Measurements from ENCODE around the gene LCE1D.

Gene LCE1D

DNA sequence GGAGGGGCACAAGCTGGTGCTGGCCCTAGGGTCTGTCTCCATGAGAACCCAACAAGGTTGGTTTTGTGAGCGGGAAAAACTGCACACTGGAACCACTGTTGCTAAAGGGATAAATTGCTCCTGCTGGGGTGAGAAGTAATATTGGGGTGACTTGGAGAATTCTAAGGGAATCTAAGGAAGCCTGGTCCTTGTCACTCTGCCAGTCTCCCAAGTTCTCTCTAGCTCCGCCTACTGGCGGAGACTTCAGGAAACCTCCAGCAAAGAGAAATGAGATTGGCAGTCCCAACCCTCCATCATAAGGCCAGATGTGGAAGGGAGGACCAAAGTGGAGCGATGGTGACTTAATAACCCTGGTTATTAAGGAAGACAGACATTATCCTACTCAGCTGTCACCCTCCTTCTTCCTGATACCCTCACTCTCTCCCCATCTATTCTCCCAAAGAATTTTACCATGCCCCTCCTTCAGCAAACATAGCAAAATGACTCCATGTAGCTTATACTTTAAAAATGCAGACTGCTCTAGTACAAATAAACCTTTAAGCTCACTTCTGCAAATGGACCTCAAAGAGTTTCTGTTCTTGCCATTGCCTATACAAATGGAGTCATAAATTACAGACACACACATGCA lies 18.9 kb upstream of the LCE1D start:
- Mint-ChIP-seq H3K36me3 (ENCODE audit: low read depth) (no peaks in the 10 kb centered on the region), H3K4me1 (ENCODE audit: low read depth) (no peaks in the 10 kb centered on the region), H3K9me3 (no peaks in the 10 kb centered on the region), H3K27ac (no peak overlapping the region), H3K4me3 (no peak overlapping the region), H3K27me3 (ENCODE audit: low read depth) (no peaks in the 10 kb centered on the region)
- DNase-seq (ENCODE audit: low spot score) = no peak

GRCh38 chr1:152783095-152783494 lies 13.4 kb upstream of the LCE1D start:
- no peak for DNase-seq (ENCODE audit: low spot score)
- Mint-ChIP-seq H3K27me3 (ENCODE audit: low read depth) (peaks cover 7% of the 10 kb centered on the region), H3K36me3 (ENCODE audit: low read depth) (no peaks in the 10 kb centered on the region), H3K4me3 (no peak overlapping the region), H3K4me1 (ENCODE audit: low read depth) (no peaks in the 10 kb centered on the region), H3K27ac (no peak overlapping the region), H3K9me3 (no peaks in the 10 kb centered on the region)

- H3K4me3 Mint-ChIP-seq = no peak within 1 kb of the TSS
- no peaks in the 10 kb centered on the region for H3K36me3 Mint-ChIP-seq (ENCODE audit: low read depth)
- DNase-seq (ENCODE audit: low spot score) = no peak
- H3K9me3 Mint-ChIP-seq = no peaks in the 10 kb centered on the region
- peaks cover 7% of the 10 kb centered on the region for H3K27me3 Mint-ChIP-seq (ENCODE audit: low read depth)
- H3K4me1 Mint-ChIP-seq (ENCODE audit: low read depth) = no peaks in the 10 kb centered on the region
- H3K27ac Mint-ChIP-seq = no peak within 1 kb of the TSS
Measured at GRCh38 chr1:152786077-152786476, 10.4 kb upstream of the LCE1D start, which contains the start of gene LCE1E. TSS of gene LCE1E (plus strand) at chr1:152786257. CDS start at chr1:152787300, 1,043 bp downstream.

DNA sequence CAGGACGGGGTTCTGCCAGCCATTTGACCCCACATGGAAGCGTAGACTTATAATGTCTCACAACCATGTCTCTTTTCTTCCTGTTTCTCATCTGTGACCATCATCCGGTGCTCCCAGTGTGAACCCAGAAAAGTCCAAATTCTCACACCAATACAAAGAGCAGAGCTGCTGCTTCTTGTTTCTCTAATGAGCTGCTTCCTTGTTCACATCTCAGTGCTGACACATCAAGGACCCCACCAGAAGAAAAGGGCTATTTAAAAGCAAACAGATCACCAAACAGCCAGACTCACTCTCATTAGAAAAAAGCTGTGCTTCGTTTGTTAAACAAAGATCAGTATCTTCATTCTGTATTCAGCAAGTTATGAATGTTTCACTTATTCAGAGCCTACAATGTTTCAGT lies 835 bp upstream of the LCE1D start:
- no peak for DNase-seq (ENCODE audit: low spot score)
- H3K9me3 Mint-ChIP-seq = no peaks in the 10 kb centered on the region
- H3K4me3 Mint-ChIP-seq = no peak overlapping the region
- no peak overlapping the region for H3K27ac Mint-ChIP-seq
- H3K27me3 Mint-ChIP-seq (ENCODE audit: low read depth) = peaks cover 4% of the 10 kb centered on the region
- H3K36me3 Mint-ChIP-seq (ENCODE audit: low read depth) = no peaks in the 10 kb centered on the region
- H3K4me1 Mint-ChIP-seq (ENCODE audit: low read depth) = no peaks in the 10 kb centered on the region

GRCh38 chr1:152801333-152801732 lies 4.8 kb downstream of the LCE1D start:
- Mint-ChIP-seq H3K27me3 (ENCODE audit: low read depth) (peaks cover 10% of the 10 kb centered on the region), H3K4me1 (ENCODE audit: low read depth) (no peaks in the 10 kb centered on the region), H3K36me3 (ENCODE audit: low read depth) (no peaks in the 10 kb centered on the region), H3K27ac (no peak overlapping the region), H3K4me3 (no peak overlapping the region), H3K9me3 (no peaks in the 10 kb centered on the region)
- no peak for DNase-seq (ENCODE audit: low spot score)

- Mint-ChIP-seq H3K9me3 (no peaks in the 10 kb centered on the region), H3K27me3 (ENCODE audit: low read depth) (peaks cover 6% of the 10 kb centered on the region), H3K36me3 (ENCODE audit: low read depth) (no peaks in the 10 kb centered on the region), H3K4me1 (ENCODE audit: low read depth) (no peaks in the 10 kb centered on the region), H3K27ac (no peak within 1 kb of the TSS), H3K4me3 (no peak within 1 kb of the TSS)
- no peak for DNase-seq (ENCODE audit: low spot score)
Measured at GRCh38 chr1:152806576-152806975, 10.1 kb downstream of the LCE1D start, which contains the start of gene LCE1C. TSS of gene LCE1C (minus strand) at chr1:152806651. CDS start at chr1:152805478, 1,173 bp downstream.

GRCh38 chr1:152811050-152811449 lies 14.5 kb downstream of the LCE1D start:
- no peak overlapping the region for H3K4me3 Mint-ChIP-seq
- H3K27me3 Mint-ChIP-seq (ENCODE audit: low read depth) = no peaks in the 10 kb centered on the region
- no peaks in the 10 kb centered on the region for H3K36me3 Mint-ChIP-seq (ENCODE audit: low read depth)
- H3K27ac Mint-ChIP-seq = no peak overlapping the region
- DNase-seq (ENCODE audit: low spot score) = no peak
- H3K9me3 Mint-ChIP-seq = no peaks in the 10 kb centered on the region
- no peaks in the 10 kb centered on the region for H3K4me1 Mint-ChIP-seq (ENCODE audit: low read depth)

DNA sequence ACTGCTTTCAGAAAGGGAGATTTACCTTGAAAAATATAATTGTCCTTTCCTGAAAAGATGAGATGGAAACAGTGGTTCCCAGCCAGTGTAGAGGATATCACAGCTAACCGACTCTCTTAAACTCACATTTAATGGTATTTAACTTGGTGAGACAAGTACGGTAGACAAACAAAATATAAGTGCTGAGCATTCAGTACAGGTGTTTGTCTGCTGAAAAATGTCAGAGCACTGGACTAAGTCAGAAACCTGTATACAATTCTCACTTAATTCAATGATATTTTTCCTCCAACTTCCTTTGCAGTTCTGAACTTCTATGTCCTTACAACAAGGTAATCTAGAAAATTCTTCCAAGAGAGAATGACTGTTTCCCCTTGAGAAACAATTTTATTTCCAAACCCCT lies 15.2 kb downstream of the LCE1D start, which contains the start of gene LCE1B:
Gene LCE1B, plus strand, starts transcription at position 301 of the 400 bp plus-strand sequence. CDS start 476 bp downstream, outside the sequence.
- DNase-seq (ENCODE audit: low spot score) = no peak
- Mint-ChIP-seq H3K36me3 (ENCODE audit: low read depth) (no peaks in the 10 kb centered on the region), H3K4me1 (ENCODE audit: low read depth) (no peaks in the 10 kb centered on the region), H3K9me3 (no peaks in the 10 kb centered on the region), H3K27ac (no peak within 1 kb of the TSS), H3K27me3 (ENCODE audit: low read depth) (no peaks in the 10 kb centered on the region), H3K4me3 (no peak within 1 kb of the TSS)

DNA sequence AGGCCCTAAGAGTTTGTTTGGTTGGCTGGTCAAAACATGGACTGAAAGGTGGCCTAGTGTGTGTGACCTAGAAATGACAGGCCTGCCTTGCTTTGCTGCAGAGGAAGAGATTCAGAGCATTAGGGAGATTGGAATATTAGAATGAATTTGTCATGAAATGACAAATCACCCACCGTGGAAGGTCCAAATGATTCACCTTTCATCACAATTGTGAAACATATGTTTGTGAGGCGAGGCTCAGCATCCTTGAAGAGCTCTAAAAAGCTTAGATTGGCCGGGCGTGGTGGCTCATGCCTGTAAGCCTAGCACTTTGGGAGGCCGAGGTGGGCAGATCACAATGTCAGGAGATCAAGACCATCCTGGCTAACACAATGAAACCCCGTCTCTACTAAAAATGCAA lies 20.8 kb downstream of the LCE1D start:
- Mint-ChIP-seq H3K27me3 (ENCODE audit: low read depth) (no peaks in the 10 kb centered on the region), H3K9me3 (no peaks in the 10 kb centered on the region), H3K4me1 (ENCODE audit: low read depth) (no peaks in the 10 kb centered on the region), H3K36me3 (ENCODE audit: low read depth) (no peaks in the 10 kb centered on the region), H3K4me3 (no peak overlapping the region), H3K27ac (no peak overlapping the region)
- DNase-seq (ENCODE audit: low spot score) = no peak

- no peaks in the 10 kb centered on the region for H3K9me3 Mint-ChIP-seq
- no peak overlapping the region for H3K4me3 Mint-ChIP-seq
- no peaks in the 10 kb centered on the region for H3K36me3 Mint-ChIP-seq (ENCODE audit: low read depth)
Measured at GRCh38 chr1:152823294-152823693, 26.8 kb downstream of the LCE1D start.

GRCh38 chr1:152824964-152825363 lies 28.4 kb downstream of the LCE1D start:
- no peak for DNase-seq (ENCODE audit: low spot score)
- Mint-ChIP-seq H3K27ac (no peak overlapping the region), H3K36me3 (ENCODE audit: low read depth) (no peaks in the 10 kb centered on the region), H3K27me3 (ENCODE audit: low read depth) (no peaks in the 10 kb centered on the region), H3K4me3 (no peak overlapping the region), H3K9me3 (no peaks in the 10 kb centered on the region), H3K4me1 (ENCODE audit: low read depth) (no peaks in the 10 kb centered on the region)

More at GRCh38 chr1:152823294-152823693, 26.8 kb downstream of the LCE1D start:
- Mint-ChIP-seq H3K4me1 (ENCODE audit: low read depth) (no peaks in the 10 kb centered on the region), H3K27ac (no peak overlapping the region), H3K27me3 (ENCODE audit: low read depth) (no peaks in the 10 kb centered on the region)
- DNase-seq (ENCODE audit: low spot score) = no peak

- no peak for DNase-seq (ENCODE audit: low spot score)
- no peak within 1 kb of the TSS for H3K4me3 Mint-ChIP-seq
- H3K9me3 Mint-ChIP-seq = no peaks in the 10 kb centered on the region
- no peaks in the 10 kb centered on the region for H3K36me3 Mint-ChIP-seq (ENCODE audit: low read depth)
- no peaks in the 10 kb centered on the region for H3K27me3 Mint-ChIP-seq (ENCODE audit: low read depth)
- H3K4me1 Mint-ChIP-seq (ENCODE audit: low read depth) = no peaks in the 10 kb centered on the region
- no peak within 1 kb of the TSS for H3K27ac Mint-ChIP-seq
Measured at GRCh38 chr1:152827173-152827572, 30.7 kb downstream of the LCE1D start, which contains the start of gene LCE1A. TSS of gene LCE1A (plus strand) at chr1:152827473. CDS start at chr1:152827473, 0 bp downstream.

DNA sequence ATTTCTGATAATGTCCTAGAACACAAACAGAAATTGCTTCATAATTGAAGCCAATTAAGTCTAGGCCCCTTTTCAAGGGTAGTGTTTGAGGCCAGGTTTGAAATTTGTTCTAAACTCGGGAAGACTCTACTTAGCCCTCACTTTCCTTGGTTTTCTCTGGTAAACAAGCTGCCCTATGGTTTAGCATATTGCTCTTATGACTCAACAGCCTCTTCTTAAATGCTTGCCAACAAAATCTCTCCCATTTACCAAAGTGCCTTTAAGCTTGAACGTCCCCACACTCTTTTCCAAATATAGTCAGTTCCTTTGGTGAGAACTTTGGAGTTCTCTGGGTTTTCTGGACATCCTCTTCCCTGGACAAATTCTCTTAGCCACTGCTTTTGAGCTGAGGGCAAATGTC lies 40.3 kb downstream of the LCE1D start:
- Mint-ChIP-seq H3K4me3 (no peak overlapping the region), H3K4me1 (ENCODE audit: low read depth) (no peaks in the 10 kb centered on the region), H3K27me3 (ENCODE audit: low read depth) (peaks cover 4% of the 10 kb centered on the region), H3K36me3 (ENCODE audit: low read depth) (no peaks in the 10 kb centered on the region), H3K27ac (no peak overlapping the region), H3K9me3 (no peaks in the 10 kb centered on the region)
- no peak for DNase-seq (ENCODE audit: low spot score)

GRCh38 chr1:152842556-152842955 lies 46.0 kb downstream of the LCE1D start, which contains the start of gene LCE6A:
TSS of gene LCE6A (plus strand) at chr1:152842856. CDS start at chr1:152843521, 665 bp downstream.
- no peaks in the 10 kb centered on the region for H3K36me3 Mint-ChIP-seq (ENCODE audit: low read depth)
- no peak within 1 kb of the TSS for H3K27ac Mint-ChIP-seq
- H3K4me1 Mint-ChIP-seq (ENCODE audit: low read depth) = no peaks in the 10 kb centered on the region
- no peak for DNase-seq (ENCODE audit: low spot score)
- H3K27me3 Mint-ChIP-seq (ENCODE audit: low read depth) = peaks cover 6% of the 10 kb centered on the region
- no peaks in the 10 kb centered on the region for H3K9me3 Mint-ChIP-seq
- H3K4me3 Mint-ChIP-seq = no peak within 1 kb of the TSS

All from T-helper 2 cell treated with Interferon-gamma antibody and Interleukin-4, amounts not matched to agents 5 μg/mL and 100 μg/mL, for 36 hours (primary cell).